Parathyroid adenoma (tissue), 2 donors: ENCODE data around the gene KIAA0040.

Source experiments
- H2AFZ ChIP-seq: fragments of 300-600 bp; sonication (generic); one replicate; pipeline ENCODE4 v1.7.0; 2017; ENCODE audit warnings: antibody characterized with exemption, mild to moderate bottlenecking
- H3K27ac ChIP-seq: fragments of 300-600 bp; sonication (generic); one replicate; pipeline ENCODE4 v1.7.0; 2017
- H3K27me3 ChIP-seq: fragments of 300-600 bp; sonication (generic); one replicate; pipeline ENCODE4 v1.7.0; 2017; ENCODE audit warnings: low read length; ENCODE audit not compliant: control insufficient read depth, insufficient read depth
- H3K36me3 ChIP-seq: fragments of 300-600 bp; sonication (generic); one replicate; pipeline ENCODE4 v1.7.0; 2017; ENCODE audit warnings: low read length; ENCODE audit not compliant: control insufficient read depth, insufficient read depth
- H3K4me1 ChIP-seq: fragments of 300-600 bp; sonication (generic); one replicate; pipeline ENCODE4 v1.7.0; 2017; ENCODE audit warnings: control low read depth
- H3K4me2 ChIP-seq: fragments of 300-600 bp; sonication (generic); one replicate; pipeline ENCODE4 v1.7.0; 2017; ENCODE audit warnings: low read length
- H3K4me3 ChIP-seq: fragments of 300-600 bp; sonication (generic); one replicate; pipeline ENCODE4 v1.7.0; 2017; ENCODE audit warnings: low read depth, low read length
- H3K79me2 ChIP-seq: fragments of 300-600 bp; sonication (generic); one replicate; pipeline ENCODE4 v1.7.0; 2017; ENCODE audit warnings: control low read depth
- H3K9ac ChIP-seq: fragments of 300-600 bp; sonication (generic); one replicate; pipeline ENCODE4 v1.7.0; 2017; ENCODE audit warnings: mild to moderate bottlenecking
- H3K9me3 ChIP-seq: fragments of 300-600 bp; sonication (generic); one replicate; pipeline ENCODE4 v1.7.0; 2017; ENCODE audit warnings: low read length; ENCODE audit not compliant: control insufficient read depth
- TF ChIP-seq, protein P1 (sequence below): fragments of 300-600 bp; sonication (generic); IDR thresholded peaks from one replicate; pipeline ENCODE4 v1.7.0; 2017; ENCODE audit warnings: antibody characterized with exemption, mild to moderate bottlenecking
- donor health status: primary hyperparathyroidism.

Gene KIAA0040

GRCh38 chr1:175191659-175192058 is 917 bp downstream of the KIAA0040 start:
- Histone ChIP-seq H2AFZ (peak overlapping the region; percentile 81), H3K9ac (no peak overlapping the region), H3K4me1 (peaks cover 5% of the 10 kb centered on the region), H3K79me2 (no peaks in the 10 kb centered on the region), H3K27me3 (no peaks in the 10 kb centered on the region), H3K9me3 (no peaks in the 10 kb centered on the region), H3K36me3 (no peaks in the 10 kb centered on the region), H3K4me3 (peak overlapping the region; percentile 81), H3K27ac (peak overlapping the region; percentile 90), H3K4me2 (peak overlapping the region; percentile 79)
- TF ChIP-seq, protein P1, sequence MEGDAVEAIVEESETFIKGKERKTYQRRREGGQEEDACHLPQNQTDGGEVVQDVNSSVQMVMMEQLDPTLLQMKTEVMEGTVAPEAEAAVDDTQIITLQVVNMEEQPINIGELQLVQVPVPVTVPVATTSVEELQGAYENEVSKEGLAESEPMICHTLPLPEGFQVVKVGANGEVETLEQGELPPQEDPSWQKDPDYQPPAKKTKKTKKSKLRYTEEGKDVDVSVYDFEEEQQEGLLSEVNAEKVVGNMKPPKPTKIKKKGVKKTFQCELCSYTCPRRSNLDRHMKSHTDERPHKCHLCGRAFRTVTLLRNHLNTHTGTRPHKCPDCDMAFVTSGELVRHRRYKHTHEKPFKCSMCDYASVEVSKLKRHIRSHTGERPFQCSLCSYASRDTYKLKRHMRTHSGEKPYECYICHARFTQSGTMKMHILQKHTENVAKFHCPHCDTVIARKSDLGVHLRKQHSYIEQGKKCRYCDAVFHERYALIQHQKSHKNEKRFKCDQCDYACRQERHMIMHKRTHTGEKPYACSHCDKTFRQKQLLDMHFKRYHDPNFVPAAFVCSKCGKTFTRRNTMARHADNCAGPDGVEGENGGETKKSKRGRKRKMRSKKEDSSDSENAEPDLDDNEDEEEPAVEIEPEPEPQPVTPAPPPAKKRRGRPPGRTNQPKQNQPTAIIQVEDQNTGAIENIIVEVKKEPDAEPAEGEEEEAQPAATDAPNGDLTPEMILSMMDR = no peak

DNA sequence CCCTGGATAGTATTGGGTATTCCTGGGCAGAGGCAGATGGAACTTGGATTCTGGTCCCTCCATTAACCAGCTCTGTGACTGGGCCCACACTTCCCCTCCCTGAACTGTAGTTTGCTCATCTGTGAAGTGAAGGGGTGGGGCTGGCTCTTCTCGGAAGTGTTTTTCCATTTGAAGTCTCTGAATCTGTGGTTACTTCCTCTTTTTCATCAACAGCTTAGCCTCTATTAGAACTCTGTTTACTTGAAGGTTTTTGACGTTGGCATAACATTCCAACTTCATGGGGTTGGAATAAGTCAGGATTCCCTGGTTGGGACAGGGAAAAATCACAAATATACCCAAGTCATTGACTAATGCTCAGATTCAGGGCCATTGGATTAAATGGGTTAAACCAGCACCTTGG is 3.6 kb downstream of the KIAA0040 start:
- H3K9ac ChIP-seq = no peak overlapping the region
- H3K36me3 ChIP-seq = no peaks in the 10 kb centered on the region
- no peak overlapping the region for H3K27ac ChIP-seq
- no peak overlapping the region for H3K4me3 ChIP-seq
- peaks cover 4% of the 10 kb centered on the region for H3K79me2 ChIP-seq
- H3K4me1 ChIP-seq = peaks cover 7% of the 10 kb centered on the region
- H3K9me3 ChIP-seq = no peaks in the 10 kb centered on the region
- no peak overlapping the region for H2AFZ ChIP-seq
- no peaks in the 10 kb centered on the region for H3K27me3 ChIP-seq
- TF ChIP-seq, protein P1 = no peak
- H3K4me2 ChIP-seq = no peak overlapping the region

DNA sequence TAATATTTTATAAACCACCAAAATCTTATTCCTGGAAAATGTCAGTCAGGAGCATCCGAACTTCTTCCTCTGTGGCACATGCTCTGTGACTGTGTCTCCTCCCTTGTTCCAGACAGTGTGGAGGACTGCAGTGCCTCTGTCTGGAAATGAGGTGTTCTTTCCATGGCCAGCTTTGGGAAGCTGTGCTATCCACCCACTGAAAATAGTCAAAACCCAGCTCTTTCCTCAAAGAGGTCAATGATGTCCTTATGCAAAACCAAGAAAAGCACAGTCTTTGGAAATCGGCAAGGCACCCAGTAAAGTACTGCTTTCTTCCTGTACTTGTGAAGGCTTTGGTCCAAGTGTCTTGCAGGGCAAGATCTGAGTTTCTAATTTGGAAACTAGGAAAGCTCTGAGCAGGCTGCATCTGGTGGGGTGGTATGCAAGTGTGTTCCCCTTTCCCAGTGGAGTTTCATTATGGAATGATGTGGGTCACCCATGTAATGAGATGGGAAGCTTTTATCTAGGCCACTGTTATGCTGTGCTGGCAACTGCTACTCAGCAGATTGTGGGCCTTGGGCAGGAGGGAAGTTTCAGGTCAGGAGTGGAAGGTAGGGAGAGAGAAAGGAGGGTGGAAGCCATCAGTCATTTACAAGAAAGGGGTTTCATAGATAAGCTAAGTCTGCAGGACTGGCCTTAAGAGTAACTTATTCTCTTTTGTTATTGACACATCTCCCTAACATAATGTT is 6.0 kb downstream of the KIAA0040 start:
- Histone ChIP-seq H3K4me1 (peaks cover 6% of the 10 kb centered on the region), H2AFZ (no peak overlapping the region), H3K9ac (no peak overlapping the region), H3K36me3 (no peaks in the 10 kb centered on the region), H3K4me3 (no peak overlapping the region), H3K9me3 (no peaks in the 10 kb centered on the region), H3K4me2 (no peak overlapping the region), H3K27ac (no peak overlapping the region), H3K79me2 (peaks cover 17% of the 10 kb centered on the region), H3K27me3 (no peaks in the 10 kb centered on the region)
- TF ChIP-seq, protein P1 = no peak

DNA sequence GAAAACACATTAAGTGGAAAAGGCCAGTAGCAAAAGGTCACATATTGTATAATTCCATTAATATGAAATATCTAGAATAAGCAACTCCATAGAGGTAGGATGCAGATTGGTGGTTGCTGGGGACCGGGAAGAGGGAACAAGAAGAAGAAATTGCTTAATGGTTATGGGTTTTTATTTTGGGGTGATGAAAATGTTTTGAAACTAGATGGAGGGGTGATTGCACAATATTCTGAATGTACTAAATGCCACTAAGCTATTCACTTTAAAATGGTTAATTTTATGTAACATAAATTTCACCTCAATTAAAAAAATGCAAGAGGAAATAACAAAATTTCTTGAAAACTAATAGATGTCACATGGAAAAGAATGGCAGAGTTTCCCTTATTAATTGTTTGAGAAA is 6.7 kb downstream of the KIAA0040 start:
- H3K36me3 ChIP-seq = no peaks in the 10 kb centered on the region
- H3K9ac ChIP-seq = no peak overlapping the region
- H3K27me3 ChIP-seq = no peaks in the 10 kb centered on the region
- TF ChIP-seq, protein P1 = no peak
- no peak overlapping the region for H3K27ac ChIP-seq
- H3K4me1 ChIP-seq = peaks cover 4% of the 10 kb centered on the region
- H3K79me2 ChIP-seq = peaks cover 17% of the 10 kb centered on the region
- H3K4me3 ChIP-seq = no peak overlapping the region
- no peak overlapping the region for H2AFZ ChIP-seq
- H3K4me2 ChIP-seq = no peak overlapping the region
- no peaks in the 10 kb centered on the region for H3K9me3 ChIP-seq

GRCh38 chr1:175183586-175183985 is 9.0 kb downstream of the KIAA0040 start:
- H2AFZ ChIP-seq = no peak overlapping the region
- TF ChIP-seq, protein P1 = no peak
- H3K4me1 ChIP-seq = peaks cover 4% of the 10 kb centered on the region
- no peaks in the 10 kb centered on the region for H3K36me3 ChIP-seq
- H3K27ac ChIP-seq = no peak overlapping the region
- no peaks in the 10 kb centered on the region for H3K27me3 ChIP-seq
- H3K9ac ChIP-seq = no peak overlapping the region
- H3K79me2 ChIP-seq = peaks cover 17% of the 10 kb centered on the region
- H3K4me2 ChIP-seq = no peak overlapping the region
- no peaks in the 10 kb centered on the region for H3K9me3 ChIP-seq
- H3K4me3 ChIP-seq = no peak overlapping the region
